Activated CD4-positive, alpha-beta T cell treated with anti-CD3 and anti-CD28 coated beads, Interleukin-2, amount 50 U/mL, for 4 hours (primary cell): ENCODE data around the gene IFNA21.
"Not testable (repeated sequence)": the region's sequence is repeated elsewhere in the genome, so short reads cannot be mapped to it uniquely, and the experiment has no call there.

Experiments used
- DNase-seq, 2 experiments: peaks; one replicate each; pipeline ENCODE4 v3.0.0-alpha.2; 2020

IFNA21 gene

DNA sequence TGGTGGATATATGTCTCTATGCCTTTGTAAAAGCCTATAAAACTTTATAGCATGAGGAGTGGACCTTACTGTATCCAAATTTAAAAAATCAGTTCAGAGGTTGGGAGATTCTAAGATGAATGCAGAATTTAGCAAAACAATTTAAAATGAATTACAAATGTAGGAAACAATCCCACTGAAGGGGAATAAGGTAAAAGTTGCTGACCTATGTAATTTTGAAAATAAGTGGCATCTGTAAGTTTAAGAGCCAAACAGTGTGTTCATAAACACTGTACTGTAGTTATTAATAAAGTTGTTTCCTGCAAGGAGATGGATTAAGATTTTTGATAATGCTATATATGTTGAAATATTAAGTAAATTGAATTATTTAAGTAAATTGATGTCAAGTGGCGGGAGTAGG is 29.4 kb downstream of the IFNA21 start:
- no peak for DNase-seq

DNA sequence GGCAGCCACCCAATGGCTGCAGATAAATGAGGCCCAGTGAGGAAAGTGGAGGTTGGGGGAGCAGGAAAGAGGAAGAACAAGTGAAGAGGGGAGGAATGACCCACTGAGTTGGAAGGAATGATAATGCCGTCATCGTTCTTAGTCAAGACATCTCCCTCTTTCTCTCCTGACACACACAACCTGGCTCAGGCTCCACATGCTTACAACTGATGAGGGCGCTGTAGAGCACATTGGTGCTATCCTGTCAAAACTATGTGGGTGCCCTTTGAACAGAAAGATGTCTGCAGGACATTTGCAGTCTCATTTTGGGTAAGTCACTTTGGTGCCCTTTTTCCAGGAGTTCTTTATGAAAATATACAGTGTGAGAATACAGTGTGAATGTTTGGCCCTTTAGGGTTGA is 30.7 kb downstream of the IFNA21 start:
- no peak for DNase-seq

DNA sequence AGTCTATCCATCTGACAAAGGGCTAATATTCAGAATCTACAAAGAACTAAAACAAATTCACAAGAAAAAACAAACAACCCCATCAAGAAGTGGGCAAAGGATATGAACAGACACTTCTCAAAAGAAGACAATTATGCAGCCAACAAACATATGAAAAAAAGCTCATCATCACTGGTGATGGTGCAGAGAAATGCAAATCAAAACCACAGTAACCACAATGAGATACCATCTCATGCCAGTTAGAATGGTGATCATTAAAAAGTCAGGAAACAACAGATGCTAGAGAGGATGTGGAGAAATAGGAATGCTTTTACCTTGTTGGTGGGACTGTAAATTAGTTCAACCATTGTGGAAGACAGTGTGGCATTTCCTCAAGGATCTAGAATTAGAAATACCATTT is 38.3 kb downstream of the IFNA21 start:
- DNase-seq: not testable (repeated sequence)

DNA sequence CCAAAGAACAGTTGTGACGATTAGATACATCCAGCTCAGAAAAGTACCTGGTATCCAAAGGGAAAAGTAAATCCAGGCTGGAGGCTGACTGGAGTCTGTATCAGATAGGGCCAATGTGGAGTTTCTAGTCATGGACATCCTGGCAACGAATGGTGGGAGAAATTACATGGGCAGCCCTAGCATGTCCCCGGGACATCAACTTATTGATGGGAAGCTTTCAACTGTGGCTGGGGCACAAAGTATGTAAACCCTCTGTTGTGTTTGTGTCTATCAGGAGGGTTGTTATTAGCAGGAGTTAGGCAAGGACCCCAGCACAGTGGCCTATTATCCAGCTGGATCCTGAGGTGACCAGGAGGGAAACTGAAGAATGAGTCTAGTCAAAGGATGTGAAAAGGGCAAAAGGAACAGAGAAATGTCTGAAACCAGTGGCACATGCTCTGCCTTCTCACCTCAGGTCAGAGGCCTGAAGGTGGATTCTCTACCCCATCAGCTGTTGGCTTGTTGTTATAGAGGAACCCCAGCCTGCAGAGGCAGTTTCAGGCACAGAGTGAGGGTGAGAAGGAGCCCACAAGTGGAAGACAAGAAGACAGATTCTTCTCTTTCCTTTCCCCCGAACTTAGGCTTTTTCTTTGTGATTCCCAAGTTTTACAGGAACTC is 44.7 kb downstream of the IFNA21 start:
- DNase-seq: no peak

DNA sequence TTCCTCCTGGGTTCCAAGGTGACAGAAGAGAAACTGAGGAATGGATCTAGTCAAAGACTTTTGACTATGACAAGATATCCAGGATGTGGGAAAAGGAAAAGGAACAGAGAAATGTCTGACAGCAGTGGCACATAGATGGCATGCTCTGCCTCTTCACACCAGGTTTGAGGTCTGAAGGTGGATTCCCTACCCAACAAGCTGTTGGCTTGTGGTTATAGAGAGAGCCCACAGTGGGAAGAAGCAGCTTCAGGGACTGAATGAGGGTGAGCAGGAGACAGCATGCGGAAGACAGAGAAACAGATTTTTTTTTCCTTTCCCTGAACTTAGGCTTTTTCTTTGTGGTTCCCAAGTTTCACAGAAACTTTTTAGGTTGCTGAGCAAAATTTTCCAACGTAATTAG is 45.4 kb downstream of the IFNA21 start:
- DNase-seq: no peak

DNA sequence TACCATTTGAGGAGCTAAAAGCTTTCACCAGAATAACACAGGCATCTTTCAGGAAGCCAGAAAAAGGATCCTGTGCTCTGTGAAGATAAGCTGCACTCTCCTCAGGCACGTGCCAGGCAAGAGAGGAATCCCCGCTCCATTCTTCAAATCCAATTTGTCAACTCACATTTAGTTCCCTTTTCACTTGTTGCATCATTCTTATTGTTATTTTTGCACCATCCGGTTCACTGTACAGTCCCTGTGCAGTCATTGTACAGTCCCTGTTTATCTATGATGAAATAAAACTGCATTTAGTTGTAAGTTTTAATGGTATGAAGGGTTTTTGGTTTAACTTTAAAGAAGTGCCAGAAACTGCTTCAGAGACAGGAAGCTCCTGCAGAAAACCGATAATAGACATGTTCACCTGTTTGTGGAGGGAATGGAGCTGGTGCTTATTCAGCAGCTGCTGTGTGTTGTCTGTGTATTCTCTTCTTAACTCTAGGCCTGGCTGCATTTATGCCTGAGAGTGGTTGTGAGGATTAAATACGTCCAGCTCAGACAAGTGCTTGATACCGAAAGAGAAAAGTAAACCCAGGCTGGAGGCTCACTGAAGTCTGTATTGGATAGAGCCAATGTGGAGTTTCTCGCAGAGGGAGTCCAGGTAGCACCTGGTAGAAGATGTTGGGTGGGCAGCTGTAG is 47.2 kb downstream of the IFNA21 start:
- DNase-seq: no peak
